ENCODE results near the gene SLC25A22. TPM values are rescaled to one million over a fixed set of nuclear protein-coding genes. Genes with fewer than 3 reads are reported as not detected.
A peak's percentile ranks its signal among the peaks of the same experiment; 100 is the strongest.

SLC25A22 gene
- total RNA-seq, 4 donors from 2014 or later: 7.5 to 21.9 (median 12.7) TPM

DNA sequence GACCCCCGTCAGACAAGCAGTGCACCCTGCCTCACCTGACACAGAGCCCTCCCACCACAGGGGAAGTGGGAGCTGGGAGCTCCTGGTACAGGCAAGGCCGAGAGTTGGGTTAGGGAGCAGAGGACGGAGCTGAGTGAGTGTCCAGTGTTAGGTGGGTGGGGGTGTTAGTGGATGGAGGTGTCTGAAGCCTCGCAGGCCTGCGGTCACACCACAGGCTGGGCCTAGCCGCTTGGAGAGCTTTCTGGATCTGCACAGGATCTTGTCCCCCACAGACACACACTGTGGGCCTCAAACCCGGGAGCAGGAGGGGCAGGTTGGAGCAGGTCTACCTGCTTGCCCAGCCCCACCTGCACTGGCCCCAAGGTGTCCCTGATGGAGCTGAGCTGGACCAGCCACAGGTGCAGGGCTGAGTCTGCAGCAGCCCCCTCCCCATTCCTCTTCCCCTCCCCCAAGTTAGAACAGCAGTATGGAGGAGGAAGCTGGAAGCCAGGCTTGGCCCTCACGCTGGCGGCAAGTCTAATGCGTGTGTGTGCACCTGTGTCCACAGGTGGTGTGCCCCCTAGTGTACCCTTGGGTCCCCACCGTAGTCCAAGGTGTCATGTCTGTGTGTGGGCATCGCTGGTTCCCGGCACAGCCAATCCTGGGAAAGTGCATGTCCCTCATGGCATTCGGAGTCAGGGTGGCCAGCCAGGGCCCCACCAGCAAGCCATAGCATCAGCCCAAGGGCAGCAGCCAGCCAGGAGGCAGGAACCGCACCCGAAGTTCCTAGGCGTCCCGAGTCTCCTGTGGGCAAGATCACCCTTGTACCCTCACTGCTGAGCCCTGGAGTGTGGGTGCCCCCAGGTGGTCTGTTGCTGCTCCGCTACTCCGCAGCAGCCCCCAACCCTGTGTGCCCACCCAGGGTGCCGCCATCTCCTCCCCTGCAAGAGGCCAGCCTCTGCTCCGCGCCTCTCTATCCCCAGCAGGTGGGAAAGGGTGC is 18.8 kb downstream of the SLC25A22 start:
- no peak for DNase-seq (ENCODE audit: low spot score)
- TF ChIP-seq, protein P1, sequence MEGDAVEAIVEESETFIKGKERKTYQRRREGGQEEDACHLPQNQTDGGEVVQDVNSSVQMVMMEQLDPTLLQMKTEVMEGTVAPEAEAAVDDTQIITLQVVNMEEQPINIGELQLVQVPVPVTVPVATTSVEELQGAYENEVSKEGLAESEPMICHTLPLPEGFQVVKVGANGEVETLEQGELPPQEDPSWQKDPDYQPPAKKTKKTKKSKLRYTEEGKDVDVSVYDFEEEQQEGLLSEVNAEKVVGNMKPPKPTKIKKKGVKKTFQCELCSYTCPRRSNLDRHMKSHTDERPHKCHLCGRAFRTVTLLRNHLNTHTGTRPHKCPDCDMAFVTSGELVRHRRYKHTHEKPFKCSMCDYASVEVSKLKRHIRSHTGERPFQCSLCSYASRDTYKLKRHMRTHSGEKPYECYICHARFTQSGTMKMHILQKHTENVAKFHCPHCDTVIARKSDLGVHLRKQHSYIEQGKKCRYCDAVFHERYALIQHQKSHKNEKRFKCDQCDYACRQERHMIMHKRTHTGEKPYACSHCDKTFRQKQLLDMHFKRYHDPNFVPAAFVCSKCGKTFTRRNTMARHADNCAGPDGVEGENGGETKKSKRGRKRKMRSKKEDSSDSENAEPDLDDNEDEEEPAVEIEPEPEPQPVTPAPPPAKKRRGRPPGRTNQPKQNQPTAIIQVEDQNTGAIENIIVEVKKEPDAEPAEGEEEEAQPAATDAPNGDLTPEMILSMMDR (IDR thresholded peaks at IDR 0.05): no peak
- ATAC-seq (ENCODE audit: low FRiP score): no peak

DNA sequence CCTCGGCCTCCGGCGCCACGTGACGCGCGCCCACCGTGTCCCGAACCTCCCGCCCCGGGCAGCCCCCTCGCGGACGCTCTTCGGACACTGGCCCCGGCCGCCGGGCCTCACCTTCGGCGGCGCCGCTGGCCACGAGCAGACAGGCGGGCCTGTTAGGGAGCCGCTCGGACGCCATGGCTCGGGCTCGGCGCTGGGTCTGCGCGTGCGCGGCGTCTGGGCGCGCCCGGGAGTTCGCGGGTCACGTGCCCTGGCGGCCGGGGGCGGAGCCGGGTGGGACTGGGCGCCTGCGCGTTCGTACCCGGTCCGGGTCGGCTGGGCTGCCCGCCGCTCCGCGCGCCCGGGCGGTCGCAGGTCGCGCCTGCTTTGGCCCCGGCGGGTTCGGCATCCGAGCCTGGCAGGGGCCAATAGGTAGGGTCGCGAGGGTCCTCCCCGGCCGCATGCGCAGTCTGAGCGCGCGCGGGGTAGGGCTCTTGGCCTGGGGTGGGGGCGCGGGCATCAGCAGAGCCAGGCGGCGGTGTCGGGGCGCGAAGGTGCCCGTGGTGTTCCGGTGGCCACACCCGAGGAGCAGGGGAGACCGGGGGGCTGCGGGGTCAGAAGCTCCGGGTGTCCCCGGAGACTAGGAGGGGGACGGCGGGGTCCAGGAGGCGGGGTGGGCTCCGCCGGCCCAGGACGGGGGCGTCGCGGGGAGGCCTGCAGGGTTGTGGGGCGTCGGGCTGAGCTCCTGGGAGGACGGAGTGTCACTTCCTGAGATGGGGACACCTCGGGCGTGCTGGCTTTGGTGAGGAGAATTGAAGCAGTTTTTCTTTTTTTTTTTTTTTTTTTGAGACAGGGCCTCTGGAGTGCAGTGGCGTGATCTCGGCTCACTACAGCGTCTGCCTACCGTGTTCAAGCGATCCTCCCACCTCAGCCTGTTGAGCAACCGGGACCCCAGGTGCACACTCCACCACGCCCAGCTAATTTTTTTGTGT is 20.5 kb downstream of the SLC25A22 start, which contains the start of gene GATD1:
Gene GATD1 (minus strand): TSS at position 200 of the 968 bp plus-strand sequence. CDS start 25 bp downstream, at position 175.
- TF ChIP-seq, protein P1 (IDR thresholded peaks at IDR 0.05): no peak
- DNase-seq (ENCODE audit: low spot score) (peak; percentile 72), ATAC-seq (ENCODE audit: low FRiP score) (peak; percentile 88)

DNA sequence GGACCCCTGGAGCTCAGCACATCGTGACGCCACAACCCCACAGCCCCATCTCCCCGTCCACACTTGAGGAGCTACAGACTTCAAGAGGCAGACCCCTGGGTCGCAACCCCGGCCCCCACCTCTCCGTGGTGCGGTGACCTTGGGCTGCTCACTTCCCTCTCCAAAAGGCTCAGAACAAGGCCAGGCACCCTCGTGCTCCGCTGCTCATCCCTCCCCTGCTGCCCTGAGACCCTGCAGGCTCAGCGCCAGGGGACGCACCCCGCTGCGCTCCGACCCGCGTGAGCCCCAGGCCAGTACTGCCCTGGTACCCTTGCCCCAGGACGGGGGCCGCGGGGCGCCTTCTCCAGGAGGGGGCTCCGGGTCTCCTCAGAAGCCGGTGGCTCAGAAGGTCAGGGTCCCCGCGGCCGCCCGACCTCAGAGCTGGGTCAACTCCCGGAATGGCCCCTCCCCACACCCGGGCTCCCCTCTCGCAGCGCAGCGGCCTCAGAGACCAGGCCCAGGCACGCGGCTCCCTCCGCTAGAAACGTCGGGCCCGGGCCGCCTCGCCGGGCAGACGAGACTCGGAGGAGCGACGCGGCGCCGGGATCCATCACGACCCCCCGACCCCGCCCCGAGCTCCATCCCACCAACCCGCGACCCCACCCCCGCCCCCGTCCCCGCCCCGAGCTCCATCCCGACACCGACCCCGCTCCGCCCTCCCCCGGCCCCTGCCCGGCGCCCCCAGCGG is 21.4 kb downstream of the SLC25A22 start:
- TF ChIP-seq, protein P1 (IDR thresholded peaks at IDR 0.05): no peak
- DNase-seq (ENCODE audit: low spot score): no peak
- ATAC-seq (ENCODE audit: low FRiP score): peak; percentile 40

DNA sequence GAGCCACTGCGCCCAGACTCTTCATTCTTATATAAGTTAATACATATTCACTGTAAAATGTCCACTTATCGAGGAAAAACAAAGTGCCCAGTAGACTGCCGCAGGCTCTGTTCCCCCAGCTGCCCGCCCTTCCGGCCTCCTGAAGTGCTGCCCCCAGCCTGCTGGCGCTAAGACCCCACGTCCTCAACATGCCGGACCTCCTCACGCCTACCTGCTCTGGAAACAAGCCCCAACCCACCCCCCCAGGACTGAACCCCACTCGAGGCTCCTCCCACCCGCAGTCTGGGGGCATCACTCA is 21.9 kb downstream of the SLC25A22 start:
- DNase-seq (ENCODE audit: low spot score) (no peak), ATAC-seq (ENCODE audit: low FRiP score) (no peak)
- TF ChIP-seq, protein P1 (IDR thresholded peaks at IDR 0.05): no peak

DNA sequence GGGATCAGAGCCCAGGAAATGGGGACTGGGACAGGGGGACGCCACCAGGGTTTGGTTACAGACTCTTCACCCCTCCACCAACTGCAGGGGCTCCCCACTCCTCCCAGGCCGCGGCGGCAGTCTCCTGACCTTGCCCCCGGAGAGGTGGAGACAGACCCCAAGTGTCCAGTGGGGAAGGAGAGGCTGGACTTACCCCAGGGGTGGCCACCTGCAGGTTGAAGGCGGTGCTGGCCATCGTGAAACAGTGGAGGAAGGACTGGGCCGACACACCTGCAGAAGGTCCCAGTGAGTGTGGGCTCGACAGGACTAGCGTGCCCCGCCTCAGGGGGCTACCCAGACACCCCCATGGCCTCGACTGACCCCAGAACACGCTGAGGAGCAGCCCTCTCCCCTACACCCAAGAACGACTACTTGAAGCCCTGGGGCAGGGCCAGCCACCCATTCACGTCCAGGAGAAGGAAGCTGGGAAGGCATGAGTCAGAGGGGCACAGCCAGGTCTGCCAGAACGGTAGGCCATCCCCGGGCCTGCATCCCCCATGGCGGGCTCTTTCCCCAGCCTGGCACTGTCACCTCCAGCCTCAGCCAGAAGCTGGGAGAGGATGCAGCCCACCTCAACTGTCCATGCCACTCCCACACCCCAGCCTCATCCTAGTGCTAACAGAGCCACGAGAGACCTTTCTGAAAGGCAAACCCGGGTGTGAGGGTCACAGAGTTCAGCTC is 23.0 kb downstream of the SLC25A22 start:
- ATAC-seq (ENCODE audit: low FRiP score): no peak
- TF ChIP-seq, protein P1 (IDR thresholded peaks at IDR 0.05): no peak

DNA sequence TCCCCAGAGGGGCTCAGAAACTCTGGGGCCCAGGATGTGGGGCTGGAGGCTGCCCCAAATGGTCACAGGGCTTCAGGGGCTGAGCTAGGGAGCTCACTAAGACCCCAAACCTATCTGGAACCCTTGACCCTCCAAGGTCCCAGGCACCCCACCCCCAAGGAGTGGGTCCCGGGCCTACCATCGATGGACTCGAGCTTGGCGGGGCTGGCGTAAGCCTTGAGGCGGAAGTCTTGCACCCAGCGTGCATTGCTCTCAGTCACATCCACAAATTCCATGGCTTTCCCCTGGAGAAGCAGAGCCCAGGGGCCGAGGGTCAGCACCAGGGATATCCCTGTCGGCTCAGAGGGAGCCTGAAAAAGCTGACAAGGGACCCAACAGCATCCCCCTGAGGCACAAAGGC is 24.3 kb downstream of the SLC25A22 start:
- DNase-seq (ENCODE audit: low spot score): no peak
- no peak for ATAC-seq (ENCODE audit: low FRiP score)

More for the DNA sequence above, 23.0 kb downstream of the SLC25A22 start:
- DNase-seq (ENCODE audit: low spot score): no peak

More for the DNA sequence above, 24.3 kb downstream of the SLC25A22 start:
- TF ChIP-seq, protein P1 (IDR thresholded peaks at IDR 0.05): no peak
